GM23338 (cell line): ENCODE data around the gene UBA6.

Experiments used
- CTCF ChIP-seq, 2 experiments: fragments of 200-600 bp in 1 of 2; sonication (generic) in 1 of 2; conservative IDR thresholded peaks; 2 replicates each; pipeline versions ENCODE4 v1.5.1 to v1.6.1; 2016 to 2017; ENCODE audit warnings: antibody characterized with exemption in 2 of 2, low read depth in 2 of 2, mild to moderate bottlenecking in 2 of 2, moderate library complexity in 1 of 2
- ETS1 ChIP-seq: IDR thresholded peaks from 2 replicates; pipeline ENCODE4 v1.6.1; 2016; ENCODE audit warnings: antibody characterized with exemption
- EZH2phosphoT487 ChIP-seq: fragments of 200-600 bp; sonication (generic); IDR thresholded peaks from one replicate; pipeline ENCODE4 v1.8.1; 2018; ENCODE audit warnings: antibody characterized with exemption; ENCODE audit not compliant: unreplicated experiment
- JUNB ChIP-seq: IDR thresholded peaks from one replicate; pipeline ENCODE4 v1.6.1; 2016; ENCODE audit warnings: antibody characterized with exemption; ENCODE audit not compliant: unreplicated experiment
- POLR2AphosphoS5 ChIP-seq: IDR thresholded peaks from 2 replicates; pipeline ENCODE4 v1.6.1; 2016; ENCODE audit warnings: antibody characterized with exemption, low read depth
- REST ChIP-seq: IDR thresholded peaks from one replicate; pipeline ENCODE4 v1.6.1; 2018; ENCODE audit warnings: antibody characterized with exemption; ENCODE audit not compliant: unreplicated experiment
- ZNF331 ChIP-seq: fragments of 250-450 bp; sonication (Bioruptor Pico); IDR thresholded peaks from 2 replicates; pipeline ENCODE4 v1.5.0; 2020; ENCODE audit warnings: low read depth, mild to moderate bottlenecking, moderate library complexity

- TF ChIP-seq CTCF (conservative IDR thresholded peaks at IDR 0.05; ENCODE audit: low read depth in 2 of 2) (no peak), POLR2AphosphoS5 (no peak), JUNB (no peak), ZNF331 (CRISPR knock-in tag) (no peak), EZH2phosphoT487 (no peak), REST (no peak), ETS1 (no peak)
These were observed 84.5 kb downstream of the UBA6 start for GRCh38 chr4:67616478-67616877.
